Common myeloid progenitor, CD34-positive (primary cell): ENCODE results near the gene TP53I11.

Experiments
- CTCF ChIA-PET: fragments of 350-600 bp; sonication (Branson Sonifier 250); formaldehyde crosslinking; loops from one replicate; lab custom pipeline; 2021; ENCODE audit warnings: antibody characterized with exemption; lab: Charles Lee
- POLR2A ChIA-PET: fragments of 350-600 bp; sonication (Branson Sonifier 250); formaldehyde crosslinking; loops from one replicate; lab custom pipeline; 2021; ENCODE audit warnings: antibody characterized with exemption; lab: Charles Lee
- DNase-seq, 3 donors: peaks; one replicate each; pipeline versions ENCODE4 v3.0.0 to v3.0.0-alpha.2; 2013
- H3K27ac ChIP-seq, 2 experiments: 1 replicate in 1 of 2; 2 replicates in 1 of 2; pipeline ENCODE4 v1.7.0; 2013; ENCODE audit warnings: inconsistent platforms in 2 of 2, low read length in 2 of 2, mild to moderate bottlenecking in 2 of 2, low read depth in 1 of 2, moderate library complexity in 1 of 2; ENCODE audit not compliant: severe bottlenecking in 2 of 2, insufficient read depth in 1 of 2, poor library complexity in 1 of 2
- H3K27me3 ChIP-seq, 5 experiments: replicated peaks in 2 of 5; 1 replicate in 3 of 5; 2 replicates in 2 of 5; pipeline versions ENCODE4 v1.6.1 to v1.7.0; 2013; ENCODE audit warnings: low read length in 4 of 5, mild to moderate bottlenecking in 2 of 5, moderate library complexity in 2 of 5, inconsistent platforms in 1 of 5; ENCODE audit not compliant: insufficient read depth in 5 of 5, control insufficient read depth in 4 of 5
- H3K36me3 ChIP-seq, 4 experiments: 1 replicate in 2 of 4; 2 replicates in 2 of 4; pipeline versions ENCODE4 v1.6.1 to v1.7.0; 2013; ENCODE audit warnings: low read length in 3 of 4, control low read depth in 1 of 4, mild to moderate bottlenecking in 1 of 4; ENCODE audit not compliant: control insufficient read depth in 4 of 4, insufficient read depth in 4 of 4
- H3K4me1 ChIP-seq, 4 experiments: 1 replicate in 3 of 4; 2 replicates in 1 of 4; pipeline versions ENCODE4 v1.6.1 to v1.7.1; 2013; ENCODE audit warnings: low read length in 3 of 4, mild to moderate bottlenecking in 3 of 4, control low read depth in 1 of 4, inconsistent platforms in 1 of 4, moderate library complexity in 1 of 4; ENCODE audit not compliant: control insufficient read depth in 4 of 4, insufficient read depth in 4 of 4; ENCODE audit errors: control extremely low read depth in 1 of 4
- H3K4me3 ChIP-seq, 7 experiments: 1 replicate in 4 of 7; 2 replicates in 3 of 7; pipeline versions ENCODE4 v1.5.1 to v1.7.0; 2013; ENCODE audit warnings: mild to moderate bottlenecking in 7 of 7, low read length in 6 of 7, moderate library complexity in 6 of 7, inconsistent platforms in 2 of 7, low read depth in 2 of 7, control low read depth in 1 of 7; ENCODE audit not compliant: insufficient read depth in 4 of 7, control insufficient read depth in 1 of 7; ENCODE audit errors: extremely low read depth in 1 of 7
- H3K9me3 ChIP-seq, 5 experiments: 1 replicate in 4 of 5; 2 replicates in 1 of 5; pipeline versions ENCODE4 v1.6.1 to v1.7.1; 2013; ENCODE audit warnings: low read length in 4 of 5, mild to moderate bottlenecking in 2 of 5, inconsistent platforms in 1 of 5, low read depth in 1 of 5, moderate library complexity in 1 of 5; ENCODE audit not compliant: control insufficient read depth in 4 of 5, insufficient read depth in 2 of 5; ENCODE audit errors: control extremely low read depth in 1 of 5
- WGBS: methylation state at CpG from one replicate; pipeline ENCODE4 v1.1.5; 2013; ENCODE audit not compliant: insufficient coverage; 5-methylcytosine and 5-hydroxymethylcytosine counted together

TP53I11 gene

GRCh38 chr11:44904261-44905020 is 46.2 kb downstream of the TP53I11 start:
- H3K4me3 ChIP-seq, result no peak overlapping the region
- H3K9me3 ChIP-seq, result no peaks in the 10 kb centered on the region
- POLR2A ChIA-PET, result no interaction called here
- H3K27me3 ChIP-seq, result no peaks in the 10 kb centered on the region
- H3K36me3 ChIP-seq, result no peaks in the 10 kb centered on the region
- WGBS, result 97% methylated on average over 9 of the region's 12 CpGs
- H3K4me1 ChIP-seq, result no peaks in the 10 kb centered on the region
- CTCF ChIA-PET, result interaction anchor here (1.0 to 4.5 kb wide), 3 partner anchors 10 to 269 kb away, joined by 3 to 21 read pairs (median 8); no protein-coding TSS in a partner anchor
- no peak overlapping the region for H3K27ac ChIP-seq
- DNase-seq, result peak in 1 of 3 donors; percentile 8

GRCh38 chr11:44903518-44903917 is 47.2 kb downstream of the TP53I11 start:
- Histone ChIP-seq H3K4me3 (no peak overlapping the region), H3K27me3 (no peaks in the 10 kb centered on the region), H3K36me3 (no peaks in the 10 kb centered on the region), H3K9me3 (peaks cover 0 to 6% (median 2%) of the 10 kb centered on the region in 5 experiments), H3K27ac (no peak overlapping the region), H3K4me1 (no peaks in the 10 kb centered on the region)
- DNase-seq, result no peak
- 100% methylated on average over 3 of the region's 3 CpGs for WGBS
- CTCF ChIA-PET, result interaction anchor here (1.0 to 1.6 kb wide), 3 partner anchors 9 to 287 kb away, joined by 3 to 8 read pairs (median 4); no protein-coding TSS in a partner anchor
- POLR2A ChIA-PET, result no interaction called here

GRCh38 chr11:44903035-44903434 is 47.6 kb downstream of the TP53I11 start:
- Histone ChIP-seq H3K9me3 (peaks cover 0 to 9% (median 2%) of the 10 kb centered on the region in 5 experiments), H3K36me3 (no peaks in the 10 kb centered on the region), H3K4me3 (no peak overlapping the region), H3K27ac (no peak overlapping the region), H3K4me1 (no peaks in the 10 kb centered on the region), H3K27me3 (no peaks in the 10 kb centered on the region)
- ChIA-PET CTCF (interaction anchor here (0.8 to 1.6 kb wide), 5 partner anchors 8 to 286 kb away, joined by 3 to 8 read pairs (median 4); no protein-coding TSS in a partner anchor), POLR2A (no interaction called here)
- no peak for DNase-seq
- 86% methylated on average over 7 of the region's 7 CpGs for WGBS

- 96% methylated on average over 4 of the region's 5 CpGs for WGBS
- ChIA-PET POLR2A (no interaction called here), CTCF (interaction anchor here (1.4 to 3.0 kb wide), 2 partner anchors 9 to 11 kb away, joined by 3 to 12 read pairs; no protein-coding TSS in a partner anchor)
- peaks cover 0 to 9% (median 2%) of the 10 kb centered on the region in 5 experiments for H3K9me3 ChIP-seq
- no peak overlapping the region for H3K27ac ChIP-seq
- no peak overlapping the region for H3K4me3 ChIP-seq
- no peaks in the 10 kb centered on the region for H3K27me3 ChIP-seq
- H3K4me1 ChIP-seq, result no peaks in the 10 kb centered on the region
- no peak for DNase-seq
- no peaks in the 10 kb centered on the region for H3K36me3 ChIP-seq
These were observed 48.9 kb downstream of the TP53I11 start for GRCh38 chr11:44901786-44902185.

GRCh38 chr11:44901120-44901633 is 49.5 kb downstream of the TP53I11 start:
- ChIA-PET POLR2A (no interaction called here), CTCF (interaction anchor here (1.4 to 3.0 kb wide), 2 partner anchors 10 to 11 kb away, joined by 3 to 12 read pairs; no protein-coding TSS in a partner anchor)
- DNase-seq, result no peak
- H3K36me3 ChIP-seq, result no peaks in the 10 kb centered on the region
- H3K4me3 ChIP-seq, result no peak overlapping the region
- no peak overlapping the region for H3K27ac ChIP-seq
- H3K27me3 ChIP-seq, result no peaks in the 10 kb centered on the region
- H3K4me1 ChIP-seq, result no peaks in the 10 kb centered on the region
- peaks cover 0 to 9% (median 2%) of the 10 kb centered on the region in 5 experiments for H3K9me3 ChIP-seq
- WGBS, result 100% methylated on average over 2 of the region's 7 CpGs

- DNase-seq, result peak; percentile 64 to 81 (median 81)
- 94% methylated on average over 3 of the region's 3 CpGs for WGBS
- ChIA-PET CTCF (interaction anchor here (0.7 to 3.0 kb wide), 4 partner anchors 8 to 278 kb away, joined by 3 to 12 read pairs (median 4); no protein-coding TSS in a partner anchor), POLR2A (no interaction called here)
- peaks cover 0 to 2% (median 0%) of the 10 kb centered on the region in 5 experiments for H3K27me3 ChIP-seq
- H3K27ac ChIP-seq, result no peak overlapping the region
- H3K4me3 ChIP-seq, result no peak overlapping the region
- H3K36me3 ChIP-seq, result no peaks in the 10 kb centered on the region
- H3K9me3 ChIP-seq, result peaks cover 0 to 9% (median 2%) of the 10 kb centered on the region in 5 experiments
- H3K4me1 ChIP-seq, result no peaks in the 10 kb centered on the region
These were observed 50.7 kb downstream of the TP53I11 start for GRCh38 chr11:44899959-44900358.
